ENCODE results near the gene GSTT4.

- TF ChIP-seq CTCF (IDR thresholded peaks at IDR 0.05) (no peak), POLR2A (IDR thresholded peaks at IDR 0.05) (no peak)
These were observed 1.6 kb upstream of the GSTT4 start for GRCh38 chr22:24006914-24007214.
